HCT116 (cell line): Measurements from ENCODE around the gene RTL10. TPM values are rescaled to one million over a fixed set of nuclear protein-coding genes. Genes with fewer than 3 reads are reported as not detected.

Experiments used
- ATAC-seq: fragments of 200-7000 bp; cut with Tn5 transposase; 2 replicates; pipeline ENCODE4 v1.9.1; 2020; ENCODE audit warnings: mild to moderate bottlenecking, moderate library complexity
- BruUV-seq: library from RNA; stranded (reverse); fragments of 400-500 nt; replicated peaks from 2 replicates; lab custom pipeline; 2021; lab: Mats Ljungman, UMichigan
- CTCF ChIA-PET: fragments of 300-600 bp; sonication (Branson Sonifier 250); formaldehyde crosslinking; loops from one replicate; lab custom pipeline; 2021; ENCODE audit warnings: antibody characterized with exemption; lab: Charles Lee
- POLR2A ChIA-PET: fragments of 300-600, 350-600 bp; sonication (Branson Sonifier 250); formaldehyde crosslinking; loops from one replicate; lab custom pipeline; 2021; ENCODE audit warnings: antibody characterized with exemption; lab: Charles Lee
- RAD21 ChIA-PET, 2 experiments: fragments of 300-600 bp; sonication (Branson Sonifier 250); formaldehyde crosslinking; loops; one replicate each; lab custom pipeline; 2023; ENCODE audit warnings: low total read pairs in 2 of 2; ENCODE audit not compliant: uncharacterized antibody in 2 of 2, unreplicated experiment in 2 of 2, low non-redundant PET in 1 of 2; lab: Charles Lee
- DNase-seq: peaks from one replicate; pipeline ENCODE4 v3.0.0-alpha.2; 2010; ENCODE audit warnings: low read depth, low spot score
- H2AFZ ChIP-seq: fragments of 200-600 bp; shearing (Covaris generic), sonication (generic); 2 replicates; pipeline ENCODE4 v1.6.1; 2017; ENCODE audit warnings: low read depth, mixed run types, mixed read lengths, antibody characterized with exemption, low read length; ENCODE audit not compliant: poor library complexity, severe bottlenecking
- H3K27ac ChIP-seq: 2 replicates; pipeline ENCODE4 v1.5.1; 2012; ENCODE audit warnings: low read depth, low read length
- H3K27me3 ChIP-seq: fragments of 200-600 bp; sonication (generic); 2 replicates; pipeline ENCODE4 v1.6.1; 2016; ENCODE audit warnings: mixed run types, low read length, mixed read lengths; ENCODE audit not compliant: insufficient read depth
- H3K36me3 ChIP-seq, 2 experiments: fragments of 200-500 bp in 1 of 2; fragments of 200-600 bp in 1 of 2; sonication (Bioruptor generic) in 1 of 2; sonication (generic) in 1 of 2; 2 replicates each; pipeline versions ENCODE4 v1.5.1 to v1.6.1; 2014 to 2016; ENCODE audit warnings: low read length in 2 of 2, inconsistent platforms in 1 of 2, mixed read lengths in 1 of 2, mixed run types in 1 of 2; ENCODE audit not compliant: insufficient read depth in 2 of 2, control insufficient read depth in 1 of 2
- H3K4me1 ChIP-seq, 2 experiments: fragments of 200-600 bp in 1 of 2; sonication (generic) in 1 of 2; 2 replicates each; pipeline versions ENCODE4 v1.5.1 to v1.6.1; 2012 to 2017; ENCODE audit warnings: low read length in 2 of 2, inconsistent platforms in 1 of 2, mild to moderate bottlenecking in 1 of 2, mixed read lengths in 1 of 2, mixed run types in 1 of 2, moderate library complexity in 1 of 2; ENCODE audit not compliant: insufficient read depth in 2 of 2, control insufficient read depth in 1 of 2
- H3K4me2 ChIP-seq: fragments of 200-600 bp; sonication (generic); 2 replicates; pipeline ENCODE4 v1.6.1; 2017; ENCODE audit warnings: mixed run types, low read length, mixed read lengths
- H3K4me3 ChIP-seq, 2 experiments: fragments of 200-600 bp in 1 of 2; sonication (generic) in 1 of 2; replicated peaks in 1 of 2; 2 replicates each; pipeline ENCODE4 v1.5.1; 2011 to 2016; ENCODE audit warnings: low read length in 2 of 2, control low read depth in 1 of 2, low read depth in 1 of 2, mild to moderate bottlenecking in 1 of 2, mixed read lengths in 1 of 2, mixed run types in 1 of 2
- H3K79me2 ChIP-seq: fragments of 200-600 bp; sonication (generic); 2 replicates; pipeline ENCODE4 v1.6.1; 2017; ENCODE audit warnings: mild to moderate bottlenecking, mixed run types, low read length, moderate library complexity, mixed read lengths; ENCODE audit not compliant: insufficient read depth
- H3K9ac ChIP-seq: fragments of 200-600 bp; sonication (generic); 2 replicates; pipeline ENCODE4 v1.6.1; 2016; ENCODE audit warnings: low read length, mixed read lengths
- H3K9me2 ChIP-seq: fragments of 200-600 bp; sonication (generic), shearing (Covaris generic); 2 replicates; pipeline ENCODE4 v1.6.1; 2017; ENCODE audit warnings: mixed run types, mild to moderate bottlenecking, moderate library complexity; ENCODE audit not compliant: insufficient read depth
- H3K9me3 ChIP-seq, 2 experiments: fragments of 200-500 bp in 1 of 2; fragments of 200-600 bp in 1 of 2; sonication (Bioruptor generic) in 1 of 2; sonication (generic) in 1 of 2; 2 replicates each; pipeline ENCODE4 v1.6.1; 2014 to 2017; ENCODE audit warnings: low read length in 2 of 2, mixed read lengths in 2 of 2, inconsistent platforms in 1 of 2, low read depth in 1 of 2, mild to moderate bottlenecking in 1 of 2, mixed run types in 1 of 2, moderate library complexity in 1 of 2; ENCODE audit not compliant: control insufficient read depth in 1 of 2, insufficient read depth in 1 of 2
- H4K20me1 ChIP-seq: fragments of 200-600 bp; sonication (generic), shearing (Covaris generic); 2 replicates; pipeline ENCODE4 v1.6.1; 2017; ENCODE audit warnings: mixed run types, mild to moderate bottlenecking, moderate library complexity; ENCODE audit not compliant: insufficient read depth
- ATF3 ChIP-seq: IDR thresholded peaks from 2 replicates; pipeline ENCODE4 v1.6.1; 2012
- CBX3 ChIP-seq: IDR thresholded peaks from 2 replicates; pipeline ENCODE4 v1.6.1; 2012; ENCODE audit warnings: low read depth
- CEBPB ChIP-seq: IDR thresholded peaks from 2 replicates; pipeline ENCODE4 v1.6.1; 2012; ENCODE audit warnings: low read depth
- ELF1 ChIP-seq: IDR thresholded peaks from 2 replicates; pipeline ENCODE4 v1.6.1; 2012; ENCODE audit warnings: low read depth, borderline replicate concordance
- EZH2phosphoT487 ChIP-seq: fragments of 200-600 bp; IDR thresholded peaks from 2 replicates; pipeline ENCODE4 v1.6.1; 2018; ENCODE audit warnings: antibody characterized with exemption, borderline replicate concordance
- FOSL1 ChIP-seq: IDR thresholded peaks from 2 replicates; pipeline ENCODE4 v1.6.1; 2012; ENCODE audit warnings: low read depth
- POLR2A ChIP-seq: IDR thresholded peaks from 2 replicates; pipeline ENCODE4 v1.7.0; 2011; ENCODE audit warnings: borderline replicate concordance; ENCODE audit not compliant: insufficient read depth, insufficient read length; ENCODE audit errors: extremely low read depth
- SIN3A ChIP-seq: IDR thresholded peaks from 2 replicates; pipeline ENCODE4 v1.6.1; 2012; ENCODE audit warnings: low read depth
- SP1 ChIP-seq: IDR thresholded peaks from 2 replicates; pipeline ENCODE4 v1.6.1; 2012; ENCODE audit warnings: low read depth
- SRF ChIP-seq: IDR thresholded peaks from 2 replicates; pipeline ENCODE4 v1.6.1; 2012; ENCODE audit warnings: low read depth
- ZFX ChIP-seq: fragments of 450-650 bp; IDR thresholded peaks from 2 replicates; pipeline ENCODE4 v1.6.1; 2017
- ZNF274 ChIP-seq: fragments of 200-500 bp; sonication (Bioruptor generic); IDR thresholded peaks from 2 replicates; pipeline ENCODE4 v1.6.1; 2014; ENCODE audit warnings: mild to moderate bottlenecking, low read depth, low read length, inconsistent platforms
- intact Hi-C: fragments of 100-400 bp; cut with micrococcal nuclease; formaldehyde crosslinking; loops from 2 replicates; pipeline ENCODE4 v1.10.0; 2022
- total RNA-seq: library from RNA; stranded (reverse); gene quantifications from one replicate; pipeline ENCODE4 v1.2.1, GENCODE V29; 2021; ENCODE audit not compliant: unreplicated experiment
- TF ChIP-seq, protein P1 (sequence below): IDR thresholded peaks from 2 replicates; pipeline ENCODE4 v1.6.1; 2012
- TF ChIP-seq, protein P2 (sequence below): IDR thresholded peaks from 2 replicates; pipeline ENCODE4 v1.6.1; 2011; ENCODE audit warnings: mild to moderate bottlenecking, low read length, moderate library complexity; ENCODE audit not compliant: insufficient replicate concordance; ENCODE audit errors: extremely low read depth

Gene RTL10
- total RNA-seq, 1 experiment from 2014 or later: 24.6 TPM

- BruUV-seq: no TSS peak
These were observed 42.1 kb upstream of the RTL10 start for GRCh38 chr22:19896665-19897355.

DNA sequence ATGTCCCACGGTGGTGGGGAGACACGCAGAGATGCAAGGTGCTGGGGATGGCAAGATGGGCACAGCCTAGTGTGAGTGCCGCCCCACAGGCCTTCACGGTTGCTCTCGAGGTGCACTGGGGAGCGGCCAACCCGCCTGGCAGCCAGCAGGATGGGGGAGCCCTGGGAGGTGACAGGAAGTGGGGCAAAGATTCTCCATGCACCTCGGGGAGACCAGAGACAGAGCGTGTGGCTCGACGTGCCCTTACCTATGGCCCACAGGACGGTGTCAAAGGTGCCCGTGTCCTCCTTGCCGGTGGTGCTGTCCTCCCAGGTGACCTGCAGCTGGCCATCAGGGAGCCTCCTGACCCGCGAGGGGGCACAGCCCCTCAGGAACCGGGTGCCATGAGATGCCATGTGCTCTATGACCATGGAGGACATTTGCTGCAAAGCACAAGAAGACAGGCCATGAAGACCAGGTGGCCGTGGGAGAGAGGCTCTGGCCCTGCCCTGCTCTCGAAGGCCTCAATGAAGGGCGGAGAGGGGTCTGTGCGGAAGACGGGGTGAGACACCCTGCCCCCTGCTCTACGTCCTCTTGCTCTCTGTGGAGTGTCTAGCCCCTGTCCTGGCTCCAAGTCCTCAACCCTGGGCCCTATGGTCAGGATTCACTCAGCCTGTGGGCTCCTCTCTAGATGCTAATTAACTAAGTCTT is 40.6 kb upstream of the RTL10 start:
- Histone ChIP-seq H3K27me3 (no peaks in the 10 kb centered on the region), H3K9ac (no peak overlapping the region), H3K27ac (no peak overlapping the region), H3K4me1 (peaks cover 17 to 33% of the 10 kb centered on the region in 2 experiments), H3K9me3 (no peaks in the 10 kb centered on the region), H3K4me2 (no peak overlapping the region), H3K4me3 (no peak overlapping the region), H4K20me1 (no peaks in the 10 kb centered on the region), H3K36me3 (no peaks in the 10 kb centered on the region), H2AFZ (no peak overlapping the region), H3K79me2 (no peaks in the 10 kb centered on the region), H3K9me2 (no peaks in the 10 kb centered on the region)
- POLR2A ChIA-PET: no interaction called here
- CTCF ChIA-PET: no interaction called here
- no peak for ATAC-seq
- intact Hi-C loops: no loop called here
- DNase-seq: no peak
- RAD21 ChIA-PET: no interaction called here
- BruUV-seq: no TSS peak
- TF ChIP-seq SRF: no peak
- TF ChIP-seq EZH2phosphoT487: no peak
- no peak for TF ChIP-seq SP1
- TF ChIP-seq CEBPB: no peak
- TF ChIP-seq ZNF274: no peak
- no peak for TF ChIP-seq ELF1
- TF ChIP-seq, protein P1, sequence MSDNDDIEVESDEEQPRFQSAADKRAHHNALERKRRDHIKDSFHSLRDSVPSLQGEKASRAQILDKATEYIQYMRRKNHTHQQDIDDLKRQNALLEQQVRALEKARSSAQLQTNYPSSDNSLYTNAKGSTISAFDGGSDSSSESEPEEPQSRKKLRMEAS: no peak
- TF ChIP-seq ATF3: no peak
- no peak for TF ChIP-seq ZFX
- TF ChIP-seq, protein P2, sequence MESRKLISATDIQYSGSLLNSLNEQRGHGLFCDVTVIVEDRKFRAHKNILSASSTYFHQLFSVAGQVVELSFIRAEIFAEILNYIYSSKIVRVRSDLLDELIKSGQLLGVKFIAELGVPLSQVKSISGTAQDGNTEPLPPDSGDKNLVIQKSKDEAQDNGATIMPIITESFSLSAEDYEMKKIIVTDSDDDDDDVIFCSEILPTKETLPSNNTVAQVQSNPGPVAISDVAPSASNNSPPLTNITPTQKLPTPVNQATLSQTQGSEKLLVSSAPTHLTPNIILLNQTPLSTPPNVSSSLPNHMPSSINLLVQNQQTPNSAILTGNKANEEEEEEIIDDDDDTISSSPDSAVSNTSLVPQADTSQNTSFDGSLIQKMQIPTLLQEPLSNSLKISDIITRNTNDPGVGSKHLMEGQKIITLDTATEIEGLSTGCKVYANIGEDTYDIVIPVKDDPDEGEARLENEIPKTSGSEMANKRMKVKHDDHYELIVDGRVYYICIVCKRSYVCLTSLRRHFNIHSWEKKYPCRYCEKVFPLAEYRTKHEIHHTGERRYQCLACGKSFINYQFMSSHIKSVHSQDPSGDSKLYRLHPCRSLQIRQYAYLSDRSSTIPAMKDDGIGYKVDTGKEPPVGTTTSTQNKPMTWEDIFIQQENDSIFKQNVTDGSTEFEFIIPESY: no peak
- TF ChIP-seq POLR2A: no peak

More at GRCh38 chr22:19896665-19897355, 42.1 kb upstream of the RTL10 start:
- peak; percentile 63; the same call in 1 of the 2 replicates for ATAC-seq
- Histone ChIP-seq H3K4me2 (no peak overlapping the region), H3K9ac (no peak overlapping the region), H3K4me3 (no peak overlapping the region), H3K27ac (no peak overlapping the region; the same call in 1 of the 2 replicates), H3K36me3 (no peaks in the 10 kb centered on the region), H3K9me3 (no peaks in the 10 kb centered on the region), H2AFZ (no peak overlapping the region), H3K79me2 (no peaks in the 10 kb centered on the region), H3K9me2 (no peaks in the 10 kb centered on the region), H3K4me1 (peaks cover 6 to 19% of the 10 kb centered on the region in 2 experiments), H4K20me1 (no peaks in the 10 kb centered on the region)
- ChIA-PET RAD21 (no interaction called here), CTCF (interaction anchor here (0.8 to 1.6 kb wide), 3 partner anchors 13 to 167 kb away, joined by 3 to 8 read pairs (median 5); no protein-coding TSS in a partner anchor), POLR2A (no interaction called here)
- DNase-seq: no peak
- intact Hi-C loops: no loop called here
- TF ChIP-seq SRF: no peak
- TF ChIP-seq FOSL1: no peak
- TF ChIP-seq SIN3A: no peak
- TF ChIP-seq CBX3: no peak
- TF ChIP-seq, protein P2: no peak
- TF ChIP-seq, all 23 proteins: peak for 0
- H3K27me3 ChIP-seq: no peaks in the 10 kb centered on the region
